H9 (cell line): ENCODE measurements around the gene RUNX2. TPM values are rescaled to one million over a fixed set of nuclear protein-coding genes. Genes with fewer than 3 reads are reported as not detected.
A peak's percentile ranks its signal among the peaks of the same experiment; 100 is the strongest.

ENCODE experiments used
- DNase-seq: peaks from one replicate; pipeline ENCODE4 v3.0.0-alpha.2; 2017
- H2AFZ ChIP-seq: one replicate; pipeline ENCODE4 v1.6.1; 2013; ENCODE audit warnings: mild to moderate bottlenecking, low read length, control low read depth, moderate library complexity
- H2AK5ac ChIP-seq: 2 replicates; pipeline ENCODE4 v1.6.1; 2013; ENCODE audit warnings: low read length, control low read depth, mixed read lengths; ENCODE audit not compliant: insufficient read length
- H2BK120ac ChIP-seq: one replicate; pipeline ENCODE4 v1.6.1; 2013; ENCODE audit warnings: low read depth, mild to moderate bottlenecking, low read length, control low read depth, inconsistent platforms; ENCODE audit not compliant: poor library complexity, severe bottlenecking
- H2BK12ac ChIP-seq: 2 replicates; pipeline ENCODE4 v1.6.1; 2013; ENCODE audit warnings: low read length, control low read depth, mixed read lengths, low read depth; ENCODE audit not compliant: insufficient read length
- H2BK15ac ChIP-seq: 2 replicates; pipeline ENCODE4 v1.6.1; 2013; ENCODE audit warnings: low read depth, low read length, control low read depth
- H2BK20ac ChIP-seq: one replicate; pipeline ENCODE4 v1.6.1; 2013; ENCODE audit warnings: low read depth, mild to moderate bottlenecking, low read length, control low read depth, inconsistent platforms; ENCODE audit not compliant: poor library complexity, severe bottlenecking
- H2BK5ac ChIP-seq: 2 replicates; pipeline ENCODE4 v1.6.1; 2013; ENCODE audit warnings: low read length, control low read depth, mixed read lengths; ENCODE audit not compliant: insufficient read length
- H3K14ac ChIP-seq: 2 replicates; pipeline ENCODE4 v1.6.1; 2013; ENCODE audit warnings: low read length, control low read depth; ENCODE audit not compliant: insufficient read depth
- H3K18ac ChIP-seq: 2 replicates; pipeline ENCODE4 v1.6.1; 2013; ENCODE audit warnings: low read depth, mild to moderate bottlenecking, mixed read lengths, low read length, control low read depth; ENCODE audit not compliant: insufficient read length
- H3K23ac ChIP-seq: 2 replicates; pipeline ENCODE4 v1.6.1; 2013; ENCODE audit warnings: low read length, control low read depth, mixed read lengths, low read depth; ENCODE audit not compliant: insufficient read length
- H3K23me2 ChIP-seq: 2 replicates; pipeline ENCODE4 v1.6.1; 2013; ENCODE audit warnings: low read depth, mild to moderate bottlenecking, mixed read lengths, low read length, control low read depth; ENCODE audit not compliant: insufficient read length, poor library complexity, severe bottlenecking
- H3K27ac ChIP-seq: 2 replicates; pipeline ENCODE4 v1.5.1; 2013; ENCODE audit warnings: low read length, control low read depth, mixed read lengths, low read depth; ENCODE audit not compliant: insufficient read length
- H3K27me3 ChIP-seq: 2 replicates; pipeline ENCODE4 v1.6.1; 2013; ENCODE audit warnings: low read length, control low read depth, inconsistent platforms; ENCODE audit not compliant: insufficient read depth
- H3K4ac ChIP-seq: 2 replicates; pipeline ENCODE4 v1.6.1; 2013; ENCODE audit warnings: low read depth, mild to moderate bottlenecking, control low read depth, inconsistent platforms, low read length, moderate library complexity
- H3K4me1 ChIP-seq: 2 replicates; pipeline ENCODE4 v1.6.1; 2013; ENCODE audit warnings: low read length, control low read depth, inconsistent platforms; ENCODE audit not compliant: insufficient read depth
- H3K4me2 ChIP-seq: 2 replicates; pipeline ENCODE4 v1.6.1; 2013; ENCODE audit warnings: low read length, control low read depth, mixed read lengths; ENCODE audit not compliant: insufficient read length, insufficient read depth
- H3K56ac ChIP-seq: 2 replicates; pipeline ENCODE4 v1.6.1; 2013; ENCODE audit warnings: low read depth, mild to moderate bottlenecking, mixed read lengths, low read length, control low read depth; ENCODE audit not compliant: insufficient read length
- H3K79me1 ChIP-seq: 2 replicates; pipeline ENCODE4 v1.6.1; 2013; ENCODE audit warnings: low read depth, mild to moderate bottlenecking, moderate library complexity, low read length, control low read depth, inconsistent platforms; ENCODE audit not compliant: insufficient read depth, poor library complexity, severe bottlenecking
- H3K79me2 ChIP-seq: 2 replicates; pipeline ENCODE4 v1.6.1; 2013; ENCODE audit warnings: low read length, control low read depth, inconsistent platforms; ENCODE audit not compliant: insufficient read depth
- H3K9ac ChIP-seq: 2 replicates; pipeline ENCODE4 v1.6.1; 2013; ENCODE audit warnings: low read length, control low read depth, mixed read lengths; ENCODE audit not compliant: insufficient read length; ENCODE audit errors: extremely low read depth
- H3K9me3 ChIP-seq: one replicate; pipeline ENCODE4 v1.6.1; 2013; ENCODE audit warnings: low read depth, low read length, inconsistent platforms; ENCODE audit not compliant: control insufficient read depth
- H3T11ph ChIP-seq: one replicate; pipeline ENCODE4 v1.6.1; 2013; ENCODE audit warnings: mild to moderate bottlenecking, low read length, control low read depth, inconsistent platforms
- H4K20me1 ChIP-seq: one replicate; pipeline ENCODE4 v1.6.1; 2013; ENCODE audit not compliant: control insufficient read depth, insufficient read length, insufficient read depth
- H4K5ac ChIP-seq: 2 replicates; pipeline ENCODE4 v1.6.1; 2013; ENCODE audit warnings: low read depth, mild to moderate bottlenecking, mixed read lengths, low read length, control low read depth; ENCODE audit not compliant: insufficient read length
- H4K8ac ChIP-seq: replicated peaks from 2 replicates; pipeline ENCODE4 v1.6.1; 2013; ENCODE audit warnings: low read length, control low read depth, mixed read lengths, low read depth; ENCODE audit not compliant: insufficient read length
- H4K91ac ChIP-seq: 2 replicates; pipeline ENCODE4 v1.6.1; 2013; ENCODE audit warnings: low read depth, mild to moderate bottlenecking, moderate library complexity, mixed read lengths, low read length, control low read depth; ENCODE audit not compliant: insufficient read length
- H3K27ac Mint-ChIP-seq, 3 experiments: 2 replicates in 2 of 3; 3 replicates in 1 of 3; pipeline ENCODE4 v1.8.0; 2020 to 2021; ENCODE audit warnings: mixed read lengths in 3 of 3, mild to moderate bottlenecking in 1 of 3, moderate library complexity in 1 of 3
- H3K27me3 Mint-ChIP-seq: 2 replicates; pipeline ENCODE4 v1.8.0; 2021; ENCODE audit warnings: low read depth, mild to moderate bottlenecking, moderate library complexity, mixed read lengths
- H3K36me3 Mint-ChIP-seq, 3 experiments: 2 replicates in 2 of 3; 3 replicates in 1 of 3; pipeline ENCODE4 v1.8.0; 2020 to 2021; ENCODE audit warnings: low read depth in 3 of 3, mixed read lengths in 3 of 3; ENCODE audit not compliant: insufficient read depth in 1 of 3
- H3K4me1 Mint-ChIP-seq, 2 experiments: 2 replicates each; pipeline ENCODE4 v1.8.0; 2020; ENCODE audit warnings: mixed read lengths in 2 of 2
- H3K4me3 Mint-ChIP-seq, 2 experiments: 2 replicates in 1 of 2; 3 replicates in 1 of 2; pipeline ENCODE4 v1.8.0; 2020 to 2021; ENCODE audit warnings: mild to moderate bottlenecking in 2 of 2, mixed read lengths in 2 of 2, moderate library complexity in 1 of 2
- H3K9me3 Mint-ChIP-seq, 2 experiments: 2 replicates in 1 of 2; 3 replicates in 1 of 2; pipeline ENCODE4 v1.8.0; 2020; ENCODE audit warnings: mild to moderate bottlenecking in 2 of 2, mixed read lengths in 2 of 2, moderate library complexity in 1 of 2
- CTCF ChIP-seq: fragments of 200-600 bp; sonication (generic); conservative IDR thresholded peaks from 3 replicates; pipeline ENCODE4 v1.8.0; 2021; ENCODE audit warnings: antibody characterized with exemption, mild to moderate bottlenecking
- WGBS: extraction: QIAGEN DNeasy Blood & Tissue Kit; methylation state at CpG from one replicate; pipeline ENCODE4 v1.1.7; 2013; ENCODE audit warnings: missing lambda C conversion rate, low lambda C conversion rate, mixed read lengths; ENCODE audit not compliant: insufficient read length; ENCODE audit errors: extremely low coverage; 5-methylcytosine and 5-hydroxymethylcytosine counted together
- total RNA-seq: library from RNA; stranded (reverse); gene quantifications from 2 replicates; pipeline ENCODE4 v1.2.1, GENCODE V29; 2021

The RUNX2 gene
- total RNA-seq, 1 experiment from 2014 or later = 0.15 TPM

GRCh38 chr6:45420083-45420908, 92.2 kb downstream of the RUNX2 start:
- H3K4me2 ChIP-seq = peak overlapping the region; percentile 92
- Mint-ChIP-seq H3K9me3 (no peaks in the 10 kb centered on the region; a peak in 1 of 5 replicates), H3K36me3 (no peaks in the 10 kb centered on the region), H3K27ac (no peak overlapping the region), H3K27me3 (peaks cover 91% of the 10 kb centered on the region), H3K4me1 (peaks cover 30 to 31% of the 10 kb centered on the region in 2 experiments), H3K4me3 (peak overlapping the region; percentile 52 to 91)
- no peaks in the 10 kb centered on the region for H3K79me1 ChIP-seq
- H2BK12ac ChIP-seq = no peak overlapping the region
- H3K4ac ChIP-seq = no peak overlapping the region
- no peak overlapping the region for H2BK5ac ChIP-seq
- H3T11ph ChIP-seq = no peak overlapping the region
- H4K20me1 ChIP-seq = no peaks in the 10 kb centered on the region
- no peak overlapping the region for H4K5ac ChIP-seq
- H2BK120ac ChIP-seq = no peak overlapping the region
- no peak overlapping the region for H2BK15ac ChIP-seq
- H3K14ac ChIP-seq = no peak overlapping the region
- no peak overlapping the region for H4K8ac ChIP-seq
- peaks cover 32% of the 10 kb centered on the region for H3K23me2 ChIP-seq
- no peak overlapping the region for H2BK20ac ChIP-seq
- no peak overlapping the region for H2AFZ ChIP-seq
- H3K4me1 ChIP-seq = no peaks in the 10 kb centered on the region
- no peak overlapping the region for H3K23ac ChIP-seq
- peaks cover 31% of the 10 kb centered on the region; the same call in 1 of the 2 replicates for H3K27me3 ChIP-seq
- no peaks in the 10 kb centered on the region for H3K79me2 ChIP-seq
- no CpG with 5 or more reads among the region's 40 CpGs for WGBS
- no peak overlapping the region for H3K27ac ChIP-seq
- no peak overlapping the region for H4K91ac ChIP-seq
- H3K9ac ChIP-seq = no peak overlapping the region
- no peak overlapping the region for H2AK5ac ChIP-seq
- no peak for DNase-seq
- TF ChIP-seq CTCF = no peak
- no peaks in the 10 kb centered on the region for H3K9me3 ChIP-seq
- no peak overlapping the region for H3K56ac ChIP-seq
- no peak overlapping the region for H3K18ac ChIP-seq
